Sigmoid colon (tissue), 7 donors: Measurements from ENCODE around the gene POLR3A. TPM values are rescaled to one million over a fixed set of nuclear protein-coding genes. Genes with fewer than 3 reads are reported as not detected.

Experiments used
- DNase-seq: peaks from one replicate; pipeline ENCODE4 v3.0.0-alpha.2; 2019
- H3K27ac ChIP-seq, 4 donors: fragments of 200-600 bp; sonication (generic); one replicate each; pipeline ENCODE4 v1.5.1; 2016 to 2019; ENCODE audit warnings: mild to moderate bottlenecking in 1 of 4
- H3K27me3 ChIP-seq, 3 donors: fragments of 200-600 bp; sonication (generic); one replicate each; pipeline ENCODE4 v1.5.1; 2019; ENCODE audit warnings: mild to moderate bottlenecking in 1 of 3
- H3K36me3 ChIP-seq, 4 donors: fragments of 200-600 bp; sonication (generic); one replicate each; pipeline ENCODE4 v1.5.1; 2016 to 2019
- H3K4me1 ChIP-seq, 4 donors: fragments of 200-600 bp; sonication (generic); one replicate each; pipeline ENCODE4 v1.5.1; 2017 to 2019
- H3K4me3 ChIP-seq, 4 donors: fragments of 200-600 bp; sonication (generic); one replicate each; pipeline ENCODE4 v1.5.1; 2017 to 2019; ENCODE audit warnings: mild to moderate bottlenecking in 2 of 4, moderate library complexity in 1 of 4
- H3K9me3 ChIP-seq, 4 donors: fragments of 200-600 bp in 3 of 4; sonication (generic) in 3 of 4; one replicate each; pipeline versions ENCODE4 v1.5.1 to v1.6.1; 2013 to 2019
- EP300 ChIP-seq, 4 donors: sonication (generic); formaldehyde crosslinking; IDR thresholded peaks; one replicate each; pipeline ENCODE4 v1.6.1; 2017; ENCODE audit warnings: antibody characterized with exemption in 4 of 4
- POLR2A ChIP-seq, 2 donors: fragments of 450-650 bp; IDR thresholded peaks; one replicate each; pipeline ENCODE4 v1.6.1; 2016; ENCODE audit warnings: antibody characterized with exemption in 2 of 2, mild to moderate bottlenecking in 2 of 2, moderate library complexity in 2 of 2
- POLR2AphosphoS5 ChIP-seq, 4 donors: sonication (generic); formaldehyde crosslinking; IDR thresholded peaks; one replicate each; pipeline ENCODE4 v1.6.1; 2017; ENCODE audit warnings: antibody characterized with exemption in 4 of 4
- WGBS, 2 donors: extraction: QIAGEN DNeasy Blood & Tissue Kit; methylation state at CpG; one replicate each; pipeline ENCODE4 v1.1.7; 2013; 5-methylcytosine and 5-hydroxymethylcytosine counted together
- intact Hi-C: fragments of 100-400 bp; cut with DNase I; formaldehyde crosslinking; loops from one replicate; pipeline ENCODE4 v1.15.1; 2023
- polyA plus RNA-seq, 3 donors: library from polyadenylated mRNA; stranded (reverse); fragments of 200-250 nt; gene quantifications; one replicate each; pipeline ENCODE4 v1.2.3, GENCODE V29; 2013
- total RNA-seq, 4 donors: library from RNA; depleted of rRNA; stranded (reverse); fragments of >200 nt; gene quantifications; one replicate each; pipeline ENCODE4 v1.1.0, GENCODE V29; 2016
- TF ChIP-seq, protein P1 (sequence below), 4 experiments: fragments of 450-650 bp in 3 of 4; fragments of 200-600 bp in 1 of 4; IDR thresholded peaks; one replicate each; pipeline ENCODE4 v1.5.1; 2016 to 2019; ENCODE audit warnings: antibody characterized with exemption in 4 of 4, mild to moderate bottlenecking in 3 of 4, moderate library complexity in 2 of 4
- donor health status: healthy with polysubstance abuse.
- donor health status: Bipolar disorder and iron deficiency.
- donor health status: healthy.

Gene POLR3A
- total and polyA plus RNA-seq, 7 donors: 1.6 to 13.0 (median 9.6) TPM

GRCh38 chr10:77939561-77940001 lies 89.7 kb downstream of the POLR3A start:
- Histone ChIP-seq H3K4me3 (no peak overlapping the region), H3K36me3 (no peaks in the 10 kb centered on the region), H3K4me1 (peaks cover 0 to 31% (median 20%) of the 10 kb centered on the region in 4 donors), H3K27me3 (no peaks in the 10 kb centered on the region), H3K27ac (peak overlapping the region; percentile 27 to 62 (median 44)), H3K9me3 (no peaks in the 10 kb centered on the region)
- intact Hi-C loops: no loop called here
- TF ChIP-seq POLR2AphosphoS5 (IDR thresholded peaks at IDR 0.05): peak in 3 of 4 donors; percentile 57 to 71 (median 62)
- TF ChIP-seq, protein P1, sequence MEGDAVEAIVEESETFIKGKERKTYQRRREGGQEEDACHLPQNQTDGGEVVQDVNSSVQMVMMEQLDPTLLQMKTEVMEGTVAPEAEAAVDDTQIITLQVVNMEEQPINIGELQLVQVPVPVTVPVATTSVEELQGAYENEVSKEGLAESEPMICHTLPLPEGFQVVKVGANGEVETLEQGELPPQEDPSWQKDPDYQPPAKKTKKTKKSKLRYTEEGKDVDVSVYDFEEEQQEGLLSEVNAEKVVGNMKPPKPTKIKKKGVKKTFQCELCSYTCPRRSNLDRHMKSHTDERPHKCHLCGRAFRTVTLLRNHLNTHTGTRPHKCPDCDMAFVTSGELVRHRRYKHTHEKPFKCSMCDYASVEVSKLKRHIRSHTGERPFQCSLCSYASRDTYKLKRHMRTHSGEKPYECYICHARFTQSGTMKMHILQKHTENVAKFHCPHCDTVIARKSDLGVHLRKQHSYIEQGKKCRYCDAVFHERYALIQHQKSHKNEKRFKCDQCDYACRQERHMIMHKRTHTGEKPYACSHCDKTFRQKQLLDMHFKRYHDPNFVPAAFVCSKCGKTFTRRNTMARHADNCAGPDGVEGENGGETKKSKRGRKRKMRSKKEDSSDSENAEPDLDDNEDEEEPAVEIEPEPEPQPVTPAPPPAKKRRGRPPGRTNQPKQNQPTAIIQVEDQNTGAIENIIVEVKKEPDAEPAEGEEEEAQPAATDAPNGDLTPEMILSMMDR (IDR thresholded peaks at IDR 0.05): no peak
- peak in 1 of 4 donors; percentile 47 for TF ChIP-seq EP300 (IDR thresholded peaks at IDR 0.05)
- 60 to 68% methylated on average over 3 of the region's 3 CpGs for WGBS, 2 donors
- DNase-seq: peak; percentile 93

GRCh38 chr10:77936697-77937567 lies 92.4 kb downstream of the POLR3A start:
- Histone ChIP-seq H3K36me3 (no peaks in the 10 kb centered on the region), H3K27ac (no peak overlapping the region), H3K4me3 (no peak overlapping the region), H3K27me3 (no peaks in the 10 kb centered on the region), H3K4me1 (peaks cover 0 to 21% (median 11%) of the 10 kb centered on the region in 4 donors), H3K9me3 (no peaks in the 10 kb centered on the region)
- intact Hi-C loops: no loop called here
- DNase-seq: no peak
- 86 to 87% methylated on average over 3 of the region's 3 CpGs for WGBS, 2 donors
- TF ChIP-seq POLR2A (IDR thresholded peaks at IDR 0.05) (no peak), EP300 (IDR thresholded peaks at IDR 0.05) (no peak), POLR2AphosphoS5 (IDR thresholded peaks at IDR 0.05) (no peak)
- TF ChIP-seq, protein P1 (IDR thresholded peaks at IDR 0.05): no peak

GRCh38 chr10:77932016-77932715 lies 97.1 kb downstream of the POLR3A start:
- intact Hi-C loops: no loop called here
- H3K4me3 ChIP-seq: no peak overlapping the region
- 80 to 85% methylated on average over 8 of the region's 8 CpGs for WGBS, 2 donors
- peaks cover 0 to 13% (median 7%) of the 10 kb centered on the region in 4 donors for H3K4me1 ChIP-seq
- no peaks in the 10 kb centered on the region for H3K27me3 ChIP-seq
- no peak overlapping the region for H3K27ac ChIP-seq
- TF ChIP-seq POLR2AphosphoS5 (IDR thresholded peaks at IDR 0.05) (no peak), EP300 (IDR thresholded peaks at IDR 0.05) (no peak), POLR2A (IDR thresholded peaks at IDR 0.05) (no peak)
- TF ChIP-seq, protein P1 (IDR thresholded peaks at IDR 0.05): no peak
- H3K36me3 ChIP-seq: no peaks in the 10 kb centered on the region
- H3K9me3 ChIP-seq: no peaks in the 10 kb centered on the region
- no peak for DNase-seq

- Histone ChIP-seq H3K27me3 (no peaks in the 10 kb centered on the region), H3K4me3 (peak overlapping the region; percentile 64 to 87 (median 74)), H3K4me1 (peaks cover 0 to 45% (median 37%) of the 10 kb centered on the region in 4 donors), H3K9me3 (no peaks in the 10 kb centered on the region), H3K36me3 (no peaks in the 10 kb centered on the region), H3K27ac (peak overlapping the region; percentile 88 to 95 (median 91))
- WGBS, 2 donors: 24 to 25% methylated on average over 20 of the region's 20 CpGs
- no peak for DNase-seq
- TF ChIP-seq, protein P1 (IDR thresholded peaks at IDR 0.05): no peak
- TF ChIP-seq POLR2A (IDR thresholded peaks at IDR 0.05) (no peak), POLR2AphosphoS5 (IDR thresholded peaks at IDR 0.05) (no peak), EP300 (IDR thresholded peaks at IDR 0.05) (no peak)
- intact Hi-C loops: loop anchor here (2.0 to 5.0 kb wide), 3 partner anchors 41 to 100 kb away; partner anchors contain the start of gene POLR3A
Measured at GRCh38 chr10:77927402-77928246, 101.7 kb downstream of the POLR3A start.
